ENCODE results near the gene ZNF423. TPM values are rescaled to one million over a fixed set of nuclear protein-coding genes. Genes with fewer than 3 reads are reported as not detected.

The ZNF423 gene
- total and polyA plus RNA-seq, 4 donors: 1.1 to 14.8 (median 3.3) TPM

- Histone ChIP-seq H3K4me3 (no peak overlapping the region), H3K4me1 (ENCODE audit: control insufficient read depth in 5 of 5, insufficient read depth in 5 of 5, low read length in 5 of 5) (peaks cover 0 to 14% (median 10%) of the 10 kb centered on the region in 5 donors), H3K27me3 (ENCODE audit: control insufficient read depth in 3 of 3, insufficient read depth in 3 of 3, low read length in 2 of 3) (no peaks in the 10 kb centered on the region), H3K36me3 (ENCODE audit: control insufficient read depth in 4 of 4, insufficient read depth in 4 of 4, low read length in 4 of 4) (no peaks in the 10 kb centered on the region), H3K27ac (ENCODE audit: low read depth in 1 of 2, low read length in 1 of 2) (no peak overlapping the region), H3K9me3 (ENCODE audit: control insufficient read depth in 4 of 4, insufficient read depth in 3 of 4, low read length in 3 of 4) (no peaks in the 10 kb centered on the region), H3K9ac (ENCODE audit: insufficient read depth in 1 of 2, low read length in 2 of 2) (no peak overlapping the region)
- DNase-seq: no peak
- no peak for TF ChIP-seq CTCF (IDR thresholded peaks at IDR 0.05; ENCODE audit: control extremely low read depth, extremely low read depth)
- WGBS, 2 donors: 91 to 96% methylated on average over 9 of the region's 9 CpGs
- ATAC-seq (ENCODE audit: insufficient read depth, low FRiP score): no peak
These were observed 412.3 kb downstream of the ZNF423 start for GRCh38 chr16:49443576-49443975.

- TF ChIP-seq CTCF (IDR thresholded peaks at IDR 0.05; ENCODE audit: control extremely low read depth, extremely low read depth): no peak
- Histone ChIP-seq H3K27ac (ENCODE audit: low read depth in 1 of 2, low read length in 1 of 2) (no peak overlapping the region), H3K36me3 (ENCODE audit: control insufficient read depth in 4 of 4, insufficient read depth in 4 of 4, low read length in 4 of 4) (no peaks in the 10 kb centered on the region), H3K27me3 (ENCODE audit: control insufficient read depth in 3 of 3, insufficient read depth in 3 of 3, low read length in 2 of 3) (no peaks in the 10 kb centered on the region), H3K9me3 (ENCODE audit: control insufficient read depth in 4 of 4, insufficient read depth in 3 of 4, low read length in 3 of 4) (no peaks in the 10 kb centered on the region), H3K9ac (ENCODE audit: insufficient read depth in 1 of 2, low read length in 2 of 2) (no peak overlapping the region), H3K4me1 (ENCODE audit: control insufficient read depth in 5 of 5, insufficient read depth in 5 of 5, low read length in 5 of 5) (peaks cover 0 to 14% (median 10%) of the 10 kb centered on the region in 5 donors), H3K4me3 (no peak overlapping the region)
- 24 to 33% methylated on average over 5 of the region's 5 CpGs for WGBS, 2 donors
- ATAC-seq (ENCODE audit: insufficient read depth, low FRiP score) (no peak), DNase-seq (no peak)
These were observed 413.1 kb downstream of the ZNF423 start for GRCh38 chr16:49442805-49443204.

- no peaks in the 10 kb centered on the region for H3K9me3 ChIP-seq (ENCODE audit: control insufficient read depth in 4 of 4, insufficient read depth in 3 of 4, low read length in 3 of 4)
- peaks cover 0 to 14% (median 10%) of the 10 kb centered on the region in 5 donors for H3K4me1 ChIP-seq (ENCODE audit: control insufficient read depth in 5 of 5, insufficient read depth in 5 of 5, low read length in 5 of 5)
- no peak overlapping the region for H3K9ac ChIP-seq (ENCODE audit: insufficient read depth in 1 of 2, low read length in 2 of 2)
- no peak for TF ChIP-seq CTCF (IDR thresholded peaks at IDR 0.05; ENCODE audit: control extremely low read depth, extremely low read depth)
- peak overlapping the region; percentile 17 to 68 for H3K27ac ChIP-seq (ENCODE audit: low read depth in 1 of 2, low read length in 1 of 2)
- no peaks in the 10 kb centered on the region for H3K27me3 ChIP-seq (ENCODE audit: control insufficient read depth in 3 of 3, insufficient read depth in 3 of 3, low read length in 2 of 3)
- no peak overlapping the region for H3K4me3 ChIP-seq
- DNase-seq (peak; percentile 56 to 72 (median 57)), ATAC-seq (ENCODE audit: insufficient read depth, low FRiP score) (no peak)
- WGBS, 2 donors: 6 to 15% methylated on average over 18 of the region's 18 CpGs
- no peaks in the 10 kb centered on the region for H3K36me3 ChIP-seq (ENCODE audit: control insufficient read depth in 4 of 4, insufficient read depth in 4 of 4, low read length in 4 of 4)
These were observed 414.5 kb downstream of the ZNF423 start for GRCh38 chr16:49441366-49441780.

Measured in lung (tissue), 12 donors.